GM12891 (cell line): ENCODE data around the gene NRTN.

Experiments used
- PAX5 ChIP-seq: IDR thresholded peaks from 2 replicates; pipeline ENCODE4 v1.6.1; 2011; ENCODE audit warnings: low read length, moderate library complexity, mild to moderate bottlenecking; ENCODE audit not compliant: insufficient read depth, severe bottlenecking
- POLR2A ChIP-seq: IDR thresholded peaks from 2 replicates; pipeline ENCODE4 v1.6.1; 2011; ENCODE audit warnings: low read depth, low read length, control low read depth
- POLR2AphosphoS5 ChIP-seq: IDR thresholded peaks from 2 replicates; pipeline ENCODE4 v1.6.1; 2011; ENCODE audit warnings: low read depth, low read length, control low read depth
- POU2F2 ChIP-seq: IDR thresholded peaks from 2 replicates; pipeline ENCODE4 v1.6.1; 2011; ENCODE audit warnings: low read depth, mild to moderate bottlenecking, control low read depth, low read length, moderate library complexity
- SPI1 ChIP-seq: IDR thresholded peaks from 2 replicates; pipeline ENCODE4 v1.6.1; 2011; ENCODE audit warnings: low read depth, low read length, control low read depth
- TAF1 ChIP-seq: IDR thresholded peaks from 2 replicates; pipeline ENCODE4 v1.6.1; 2011; ENCODE audit warnings: low read depth, low read length, control low read depth

- peak; percentile 72 for TF ChIP-seq POLR2A
- peak; percentile 84 for TF ChIP-seq POLR2AphosphoS5
- TF ChIP-seq TAF1: no peak
- TF ChIP-seq PAX5: no peak
- no peak for TF ChIP-seq POU2F2
- no peak for TF ChIP-seq SPI1
Observed at GRCh38 chr19:5827891-5828660, 23.2 kb downstream of the NRTN start.
